ENCODE measurements around the gene ACSL1. TPM values are rescaled to one million over a fixed set of nuclear protein-coding genes. Genes with fewer than 3 reads are reported as not detected.

Gene ACSL1
- total RNA-seq, 1 experiment from 2014 or later, result 12.5 TPM

DNA sequence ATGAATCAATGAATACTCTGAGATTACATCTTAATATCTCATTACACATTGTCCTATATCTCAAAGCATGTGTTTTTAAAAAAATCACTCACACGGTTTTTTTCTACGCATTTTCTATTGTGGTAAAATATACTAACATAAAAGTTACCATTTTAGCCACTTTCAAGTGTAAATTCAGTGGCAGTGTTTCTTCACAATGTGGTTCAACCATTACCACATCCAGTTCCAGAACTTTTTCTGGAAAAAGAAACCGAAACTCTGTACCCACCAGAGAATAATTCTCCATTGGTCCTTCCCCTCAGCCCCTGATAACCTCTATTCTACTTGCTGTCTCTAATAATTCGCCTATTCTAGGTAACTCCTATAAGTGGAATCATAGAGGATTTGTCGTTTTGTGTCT lies 35.3 kb upstream of the ACSL1 start:
- no peaks in the 10 kb centered on the region for H3K27me3 ChIP-seq (ENCODE audit: insufficient read depth, low read length)
- DNase-seq (ENCODE audit: low read depth, low spot score) (no peak), ATAC-seq (no peak)
- no peak for TF ChIP-seq CBX3 (IDR thresholded peaks at IDR 0.05; ENCODE audit: low read depth)
- no peaks in the 10 kb centered on the region for H3K79me2 ChIP-seq (ENCODE audit: insufficient read depth, low read length)
- POLR2A ChIA-PET, result no interaction called here
- no peaks in the 10 kb centered on the region for H3K36me3 ChIP-seq (ENCODE audit: control insufficient read depth in 1 of 2, insufficient read depth in 2 of 2, low read length in 2 of 2)
- no peaks in the 10 kb centered on the region for H4K20me1 ChIP-seq (ENCODE audit: insufficient read depth)
- H3K9me3 ChIP-seq (ENCODE audit: control insufficient read depth in 1 of 2, insufficient read depth in 1 of 2, low read depth in 1 of 2, low read length in 2 of 2), result no peaks in the 10 kb centered on the region
- RAD21 ChIA-PET (ENCODE audit: low non-redundant PET in 1 of 2, low total read pairs in 2 of 2, uncharacterized antibody in 2 of 2, unreplicated experiment in 2 of 2), result no interaction called here
- CTCF ChIA-PET, result no interaction called here
- no peak overlapping the region for H3K4me3 ChIP-seq (replicated peaks in 1 of 2; ENCODE audit: low read depth in 1 of 2, low read length in 2 of 2)
- H3K4me1 ChIP-seq (ENCODE audit: control insufficient read depth in 1 of 2, insufficient read depth in 2 of 2, low read length in 2 of 2), result no peaks in the 10 kb centered on the region
- H3K27ac ChIP-seq (ENCODE audit: low read depth, low read length), result no peak overlapping the region
- H3K4me2 ChIP-seq (ENCODE audit: low read length), result no peak overlapping the region
- intact Hi-C loops (cut with micrococcal nuclease), result no loop called here
- H3K9me2 ChIP-seq (ENCODE audit: insufficient read depth), result no peaks in the 10 kb centered on the region
- no TSS peak for BruUV-seq (replicated peaks)
- H3K9ac ChIP-seq (ENCODE audit: low read length), result no peak overlapping the region
- no peak overlapping the region for H2AFZ ChIP-seq (ENCODE audit: low read depth, low read length, poor library complexity, severe bottlenecking)

DNA sequence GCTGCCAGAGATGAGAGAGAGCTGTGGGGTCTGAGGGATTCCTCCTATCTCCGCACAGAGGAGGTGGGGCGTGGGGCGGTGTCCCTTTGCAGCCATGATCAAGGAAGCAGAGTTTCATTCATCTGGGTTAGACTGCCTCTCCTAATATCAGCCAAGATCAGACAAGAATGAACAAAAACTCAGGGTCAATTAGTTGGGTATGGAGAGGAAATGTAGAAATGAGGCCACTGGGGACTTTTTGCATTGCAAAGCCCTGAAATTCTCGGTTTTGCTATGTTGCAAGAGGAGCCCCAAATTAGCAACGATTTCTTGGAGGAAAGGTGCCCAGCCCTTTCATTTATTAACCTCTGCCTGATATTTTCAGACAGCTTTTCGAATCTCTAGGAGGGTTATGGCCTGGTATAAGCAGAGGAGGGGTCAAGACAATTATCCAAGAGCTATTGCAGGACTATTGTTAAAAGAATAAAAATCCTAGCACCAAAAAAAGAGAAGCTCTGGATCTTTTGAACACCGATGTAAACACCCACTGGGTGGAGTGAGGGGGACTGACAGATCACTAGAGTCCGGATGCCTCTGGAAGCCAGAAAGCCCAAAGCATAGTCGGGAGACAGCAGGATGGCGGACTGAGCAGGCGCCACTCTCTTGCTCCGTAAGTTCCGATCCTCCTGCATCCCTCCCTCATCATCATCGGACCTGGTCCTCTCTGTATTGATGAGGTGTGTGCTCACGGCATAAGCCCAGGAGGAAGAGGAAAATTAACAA lies 34.4 kb upstream of the ACSL1 start:
- Histone ChIP-seq H3K4me1 (ENCODE audit: control insufficient read depth in 1 of 2, insufficient read depth in 2 of 2, low read length in 2 of 2) (no peaks in the 10 kb centered on the region; a peak in 1 of 4 replicates), H3K36me3 (ENCODE audit: control insufficient read depth in 1 of 2, insufficient read depth in 2 of 2, low read length in 2 of 2) (no peaks in the 10 kb centered on the region), H3K9me3 (ENCODE audit: control insufficient read depth in 1 of 2, insufficient read depth in 1 of 2, low read depth in 1 of 2, low read length in 2 of 2) (no peaks in the 10 kb centered on the region), H4K20me1 (ENCODE audit: insufficient read depth) (no peaks in the 10 kb centered on the region), H3K79me2 (ENCODE audit: insufficient read depth, low read length) (no peaks in the 10 kb centered on the region), H3K4me2 (ENCODE audit: low read length) (no peak overlapping the region), H3K4me3 (replicated peaks in 1 of 2; ENCODE audit: low read depth in 1 of 2, low read length in 2 of 2) (no peak overlapping the region), H3K27ac (ENCODE audit: low read depth, low read length) (no peak overlapping the region), H3K27me3 (ENCODE audit: insufficient read depth, low read length) (no peaks in the 10 kb centered on the region), H3K9ac (ENCODE audit: low read length) (no peak overlapping the region), H2AFZ (ENCODE audit: low read depth, low read length, poor library complexity, severe bottlenecking) (no peak overlapping the region), H3K9me2 (ENCODE audit: insufficient read depth) (no peaks in the 10 kb centered on the region)
- ChIA-PET CTCF (no interaction called here), RAD21 (ENCODE audit: low non-redundant PET in 1 of 2, low total read pairs in 2 of 2, uncharacterized antibody in 2 of 2, unreplicated experiment in 2 of 2) (interaction anchor here in 1 of 2 experiments (0.6 kb wide), 1 partner anchor 95 kb away, joined by 3 read pairs; no protein-coding TSS in a partner anchor), POLR2A (no interaction called here)
- ATAC-seq, result no peak
- intact Hi-C loops (cut with micrococcal nuclease), result no loop called here
- no peak for DNase-seq (ENCODE audit: low read depth, low spot score)
- no TSS peak for BruUV-seq (replicated peaks)
- TF ChIP-seq, protein P1, sequence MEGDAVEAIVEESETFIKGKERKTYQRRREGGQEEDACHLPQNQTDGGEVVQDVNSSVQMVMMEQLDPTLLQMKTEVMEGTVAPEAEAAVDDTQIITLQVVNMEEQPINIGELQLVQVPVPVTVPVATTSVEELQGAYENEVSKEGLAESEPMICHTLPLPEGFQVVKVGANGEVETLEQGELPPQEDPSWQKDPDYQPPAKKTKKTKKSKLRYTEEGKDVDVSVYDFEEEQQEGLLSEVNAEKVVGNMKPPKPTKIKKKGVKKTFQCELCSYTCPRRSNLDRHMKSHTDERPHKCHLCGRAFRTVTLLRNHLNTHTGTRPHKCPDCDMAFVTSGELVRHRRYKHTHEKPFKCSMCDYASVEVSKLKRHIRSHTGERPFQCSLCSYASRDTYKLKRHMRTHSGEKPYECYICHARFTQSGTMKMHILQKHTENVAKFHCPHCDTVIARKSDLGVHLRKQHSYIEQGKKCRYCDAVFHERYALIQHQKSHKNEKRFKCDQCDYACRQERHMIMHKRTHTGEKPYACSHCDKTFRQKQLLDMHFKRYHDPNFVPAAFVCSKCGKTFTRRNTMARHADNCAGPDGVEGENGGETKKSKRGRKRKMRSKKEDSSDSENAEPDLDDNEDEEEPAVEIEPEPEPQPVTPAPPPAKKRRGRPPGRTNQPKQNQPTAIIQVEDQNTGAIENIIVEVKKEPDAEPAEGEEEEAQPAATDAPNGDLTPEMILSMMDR (IDR thresholded peaks at IDR 0.05 in 2 of 3, conservative IDR thresholded peaks at IDR 0.05 in 1 of 3; ENCODE audit: borderline replicate concordance in 1 of 3, insufficient read depth in 1 of 3, low read depth in 2 of 3, low read length in 2 of 3), result no peak
- TF ChIP-seq JUND (IDR thresholded peaks at IDR 0.05), result no peak
- TF ChIP-seq YY1 (IDR thresholded peaks at IDR 0.05; ENCODE audit: extremely low read depth, insufficient replicate concordance, low read depth, low read length), result no peak
- TF ChIP-seq POLR2AphosphoS5 (IDR thresholded peaks at IDR 0.05; ENCODE audit: low read depth, low read length), result no peak
- no peak for TF ChIP-seq EZH2 (IDR thresholded peaks at IDR 0.05)
- TF ChIP-seq SIN3A (IDR thresholded peaks at IDR 0.05; ENCODE audit: low read depth), result no peak
- TF ChIP-seq SRF (IDR thresholded peaks at IDR 0.05; ENCODE audit: low read depth), result no peak
- TF ChIP-seq POLR2A (IDR thresholded peaks at IDR 0.05; ENCODE audit: borderline replicate concordance, extremely low read depth, insufficient read depth, insufficient read length), result no peak
- no peak for TF ChIP-seq EGR1 (IDR thresholded peaks at IDR 0.05; ENCODE audit: low read depth)
- no peak for TF ChIP-seq ZNF274 (IDR thresholded peaks at IDR 0.05; ENCODE audit: low read depth, low read length)
